ENCODE results near the gene SGF29.

Gene SGF29

GRCh38 chr16:28532940-28533647 is 20.6 kb upstream of the SGF29 start:
- H3K27ac ChIP-seq (ENCODE audit: low read length): no peak overlapping the region
- H2AFZ ChIP-seq (ENCODE audit: low read depth, low read length): no peak overlapping the region
- no peaks in the 10 kb centered on the region for H3K36me3 ChIP-seq (ENCODE audit: insufficient read depth, low read length)
- no peaks in the 10 kb centered on the region for H3K9me3 ChIP-seq (ENCODE audit: insufficient read depth, low read length, severe bottlenecking)
- ATAC-seq (ENCODE audit: insufficient read depth, low read depth): no peak
- H4K20me1 ChIP-seq (ENCODE audit: insufficient read depth, low read length): no peaks in the 10 kb centered on the region
- no peak overlapping the region for H3K4me2 ChIP-seq (ENCODE audit: insufficient read depth, low read length)
- no peaks in the 10 kb centered on the region for H3K27me3 ChIP-seq (ENCODE audit: insufficient read depth, low read length, poor library complexity)
- H3K79me2 ChIP-seq (ENCODE audit: insufficient read depth, low read length): no peaks in the 10 kb centered on the region
- H3K4me1 ChIP-seq (ENCODE audit: insufficient read depth, low read length): no peaks in the 10 kb centered on the region
- no peak overlapping the region for H3K9ac ChIP-seq (ENCODE audit: low read depth, low read length)
- TF ChIP-seq EZH2 (IDR thresholded peaks at IDR 0.05; ENCODE audit: borderline replicate concordance, low read depth, low read length, severe bottlenecking) (no peak), CTCF (IDR thresholded peaks at IDR 0.05; ENCODE audit: borderline replicate concordance, extremely low read depth, low read length, poor library complexity, severe bottlenecking) (no peak)
- DNase-seq: no peak
- no peak overlapping the region for H3K4me3 ChIP-seq (ENCODE audit: low read depth in 1 of 2, low read length in 2 of 2)

GRCh38 chr16:28534542-28535373 is 19.0 kb upstream of the SGF29 start:
- Histone ChIP-seq H3K9ac (ENCODE audit: low read depth, low read length) (no peak overlapping the region), H3K9me3 (ENCODE audit: insufficient read depth, low read length, severe bottlenecking) (no peaks in the 10 kb centered on the region), H3K79me2 (ENCODE audit: insufficient read depth, low read length) (no peaks in the 10 kb centered on the region), H2AFZ (ENCODE audit: low read depth, low read length) (no peak overlapping the region), H3K27me3 (ENCODE audit: insufficient read depth, low read length, poor library complexity) (no peaks in the 10 kb centered on the region), H3K36me3 (ENCODE audit: insufficient read depth, low read length) (no peaks in the 10 kb centered on the region), H3K4me1 (ENCODE audit: insufficient read depth, low read length) (no peaks in the 10 kb centered on the region), H3K4me3 (ENCODE audit: low read depth in 1 of 2, low read length in 2 of 2) (no peak overlapping the region), H4K20me1 (ENCODE audit: insufficient read depth, low read length) (no peaks in the 10 kb centered on the region), H3K27ac (ENCODE audit: low read length) (no peak overlapping the region), H3K4me2 (ENCODE audit: insufficient read depth, low read length) (no peak overlapping the region)
- no peak for TF ChIP-seq CTCF (IDR thresholded peaks at IDR 0.05; ENCODE audit: borderline replicate concordance, extremely low read depth, low read length, poor library complexity, severe bottlenecking)
- no peak for TF ChIP-seq EZH2 (IDR thresholded peaks at IDR 0.05; ENCODE audit: borderline replicate concordance, low read depth, low read length, severe bottlenecking)
- DNase-seq (no peak), ATAC-seq (ENCODE audit: insufficient read depth, low read depth) (no peak)

GRCh38 chr16:28537076-28537475 is 16.6 kb upstream of the SGF29 start:
- H3K4me2 ChIP-seq (ENCODE audit: insufficient read depth, low read length): no peak overlapping the region

More at GRCh38 chr16:28537076-28537475, 16.6 kb upstream of the SGF29 start:
- no peak for ATAC-seq (ENCODE audit: insufficient read depth, low read depth)
- no peaks in the 10 kb centered on the region for H3K36me3 ChIP-seq (ENCODE audit: insufficient read depth, low read length)
- H3K27me3 ChIP-seq (ENCODE audit: insufficient read depth, low read length, poor library complexity): no peaks in the 10 kb centered on the region
- H4K20me1 ChIP-seq (ENCODE audit: insufficient read depth, low read length): no peaks in the 10 kb centered on the region
- no peak overlapping the region for H3K27ac ChIP-seq (ENCODE audit: low read length)
- no peaks in the 10 kb centered on the region for H3K9me3 ChIP-seq (ENCODE audit: insufficient read depth, low read length, severe bottlenecking)
- no peaks in the 10 kb centered on the region for H3K79me2 ChIP-seq (ENCODE audit: insufficient read depth, low read length)
- no peak overlapping the region for H3K9ac ChIP-seq (ENCODE audit: low read depth, low read length)
- H3K4me1 ChIP-seq (ENCODE audit: insufficient read depth, low read length): no peaks in the 10 kb centered on the region
- no peak overlapping the region for H2AFZ ChIP-seq (ENCODE audit: low read depth, low read length)
- no peak for DNase-seq
- no peak for TF ChIP-seq CTCF (IDR thresholded peaks at IDR 0.05; ENCODE audit: borderline replicate concordance, extremely low read depth, low read length, poor library complexity, severe bottlenecking)
- no peak for TF ChIP-seq EZH2 (IDR thresholded peaks at IDR 0.05; ENCODE audit: borderline replicate concordance, low read depth, low read length, severe bottlenecking)
- no peak overlapping the region for H3K4me3 ChIP-seq (ENCODE audit: low read depth in 1 of 2, low read length in 2 of 2)

All from DND-41 (cell line).